Neuron (in vitro differentiated cells): ENCODE results near the gene TTC38.
"Not testable (repeated sequence)": the region's sequence is repeated elsewhere in the genome, so short reads cannot be mapped to it uniquely, and the experiment has no call there.

Experiments
- H2AFZ ChIP-seq: one replicate; pipeline ENCODE4 v1.6.1; 2013; ENCODE audit warnings: low read depth, mild to moderate bottlenecking, inconsistent platforms, low read length, moderate library complexity
- H3K27me3 ChIP-seq: one replicate; pipeline ENCODE4 v1.6.1; 2013; ENCODE audit warnings: low read length; ENCODE audit not compliant: insufficient read depth
- H3K36me3 ChIP-seq: one replicate; pipeline ENCODE4 v1.6.1; 2013; ENCODE audit warnings: low read length; ENCODE audit not compliant: insufficient read depth
- H3K4me1 ChIP-seq: one replicate; pipeline ENCODE4 v1.6.1; 2013; ENCODE audit warnings: low read length; ENCODE audit not compliant: insufficient read depth
- H3K4me3 ChIP-seq: 2 replicates; pipeline ENCODE4 v1.5.1; 2013; ENCODE audit warnings: mild to moderate bottlenecking, low read length, moderate library complexity
- H3K9me3 ChIP-seq: one replicate; pipeline ENCODE4 v1.6.1; 2013; ENCODE audit warnings: low read length

TTC38 gene

DNA sequence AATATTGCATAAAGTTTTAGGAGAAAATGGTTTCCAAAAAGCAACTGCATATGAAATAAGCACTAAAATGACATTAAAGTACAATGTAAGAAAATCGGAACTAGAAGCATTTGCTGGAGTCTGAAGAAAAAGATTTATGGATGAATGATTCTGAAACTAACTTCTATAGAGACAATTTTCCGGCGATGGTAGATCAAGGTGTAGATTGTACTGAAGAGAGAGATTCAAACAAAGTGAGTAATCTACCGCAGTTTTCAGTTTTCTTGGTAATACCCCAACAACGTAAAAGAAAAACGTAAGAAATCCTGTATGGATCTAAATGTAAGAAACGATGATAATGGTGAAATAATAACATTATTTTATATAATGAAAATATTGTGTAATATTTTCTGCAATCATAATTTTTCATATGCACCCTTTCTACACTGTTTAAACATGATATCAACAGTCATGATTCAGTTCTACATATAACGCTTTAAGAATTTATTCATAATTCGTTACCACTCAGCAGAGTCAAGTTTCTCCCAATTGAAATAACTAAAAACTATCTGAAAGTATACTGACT lies 15.9 kb upstream of the TTC38 start:
- H3K9me3 ChIP-seq = peaks cover 5% of the 10 kb centered on the region
- H3K4me3 ChIP-seq = no peak overlapping the region
- peaks cover 8% of the 10 kb centered on the region for H3K4me1 ChIP-seq
- H3K27me3 ChIP-seq = no peaks in the 10 kb centered on the region
- H3K36me3 ChIP-seq = no peaks in the 10 kb centered on the region
- H2AFZ ChIP-seq = no peak overlapping the region

DNA sequence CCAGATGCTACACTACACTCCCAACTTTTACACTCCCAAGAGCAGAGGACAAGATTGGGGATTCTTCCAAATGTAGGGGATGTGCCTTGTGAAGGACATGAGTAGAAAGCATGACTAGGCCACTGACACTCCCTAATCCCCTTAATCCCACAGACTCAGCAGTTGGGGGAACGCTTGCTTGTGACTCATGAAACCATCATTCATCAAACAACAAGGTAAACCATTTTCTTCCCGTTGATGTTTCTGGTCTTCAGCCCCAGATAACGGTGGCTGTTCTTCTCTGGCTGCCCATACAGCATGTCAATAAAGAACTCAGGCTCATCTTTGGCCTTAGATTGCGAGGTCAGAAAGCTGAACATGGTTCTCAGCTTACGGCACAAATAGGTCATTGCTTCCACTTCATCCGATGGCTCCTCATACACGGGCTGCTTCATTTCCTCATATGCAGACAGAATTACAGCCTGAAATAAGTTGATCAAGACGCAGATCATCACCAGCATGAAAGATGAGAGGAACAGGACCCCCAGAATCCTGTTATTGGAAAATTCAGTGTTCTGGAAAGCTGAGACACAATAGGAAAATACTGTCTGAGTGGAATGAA lies 11.3 kb upstream of the TTC38 start:
- H3K4me1 ChIP-seq = no peaks in the 10 kb centered on the region
- peaks cover 11% of the 10 kb centered on the region for H3K9me3 ChIP-seq
- H2AFZ ChIP-seq = no peak overlapping the region
- H3K4me3 ChIP-seq = no peak overlapping the region
- H3K36me3 ChIP-seq = no peaks in the 10 kb centered on the region
- H3K27me3 ChIP-seq = peaks cover 4% of the 10 kb centered on the region

DNA sequence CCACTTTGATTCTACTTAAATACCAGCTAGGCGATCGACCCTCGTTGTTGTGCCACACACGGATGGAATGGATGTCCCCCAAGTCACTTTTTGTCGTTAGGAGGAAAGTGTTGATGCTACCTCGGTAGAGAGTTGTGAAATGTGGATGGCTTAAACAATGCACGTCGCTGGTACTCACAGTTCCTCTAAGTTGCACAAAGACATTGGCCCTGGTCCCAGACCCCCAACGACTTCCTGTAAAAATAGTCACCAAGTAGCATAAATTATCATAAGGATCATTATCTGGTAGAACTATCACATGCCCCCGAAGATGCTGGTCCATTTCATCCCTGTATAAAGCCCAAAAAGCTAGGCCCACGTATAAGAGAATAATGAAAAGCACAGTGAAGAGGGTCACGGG lies 8.4 kb upstream of the TTC38 start:
- Histone ChIP-seq H3K36me3 (no peaks in the 10 kb centered on the region), H3K9me3 (peaks cover 25% of the 10 kb centered on the region), H3K4me3 (no peak overlapping the region), H3K27me3 (peaks cover 23% of the 10 kb centered on the region), H2AFZ (no peak overlapping the region), H3K4me1 (no peaks in the 10 kb centered on the region)

- peaks cover 23% of the 10 kb centered on the region for H3K27me3 ChIP-seq
- no peaks in the 10 kb centered on the region for H3K36me3 ChIP-seq
- H2AFZ ChIP-seq = no peak overlapping the region
- no peak overlapping the region for H3K4me3 ChIP-seq
- H3K4me1 ChIP-seq = no peaks in the 10 kb centered on the region
- H3K9me3 ChIP-seq = peaks cover 25% of the 10 kb centered on the region
Observed at GRCh38 chr22:46260038-46260437, 7.8 kb upstream of the TTC38 start.

DNA sequence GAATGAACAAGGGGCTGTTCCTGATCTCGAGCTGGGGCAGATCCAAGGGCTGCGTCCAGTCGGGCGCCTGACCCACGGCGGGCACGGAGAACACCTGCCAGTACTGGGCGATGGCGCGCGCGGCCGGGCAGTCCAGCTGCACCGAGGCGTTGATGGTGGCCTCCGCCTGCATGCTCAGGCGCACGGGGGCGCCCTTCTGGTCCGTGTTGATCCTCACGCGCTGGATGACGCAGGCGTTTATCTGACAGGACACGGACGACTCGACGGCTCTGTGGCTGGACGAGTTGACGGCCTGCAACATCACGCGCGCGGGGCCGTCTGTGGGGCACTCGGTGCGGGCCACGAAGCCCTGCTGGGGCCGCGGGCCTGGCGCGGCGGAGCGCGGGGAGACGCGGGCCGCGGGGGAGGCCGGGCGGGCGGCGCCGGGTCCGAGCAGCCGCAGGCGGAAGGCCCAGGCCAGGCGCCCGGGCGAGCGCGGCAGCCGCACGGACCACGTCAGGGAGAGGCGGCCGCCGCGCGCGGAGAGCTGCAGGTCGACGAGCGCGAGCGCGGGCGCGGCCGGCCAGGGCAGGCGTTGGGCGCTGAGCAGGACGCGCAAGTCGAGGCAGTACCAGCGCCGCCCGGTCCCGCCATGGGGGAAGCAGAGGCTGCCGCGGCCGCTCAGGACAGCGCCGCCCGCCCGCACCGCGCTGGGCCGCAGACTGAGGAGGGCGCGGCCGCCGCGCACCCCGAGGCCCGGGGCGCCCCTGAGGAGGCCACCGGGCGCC lies 5.2 kb upstream of the TTC38 start:
- H3K4me3 ChIP-seq = no peak overlapping the region
- peaks cover 24% of the 10 kb centered on the region for H3K9me3 ChIP-seq
- no peaks in the 10 kb centered on the region for H3K4me1 ChIP-seq
- H2AFZ ChIP-seq = no peak overlapping the region
- peaks cover 23% of the 10 kb centered on the region for H3K27me3 ChIP-seq
- no peaks in the 10 kb centered on the region for H3K36me3 ChIP-seq

- no peaks in the 10 kb centered on the region for H3K36me3 ChIP-seq
- peaks cover 23% of the 10 kb centered on the region for H3K27me3 ChIP-seq
- H3K4me1 ChIP-seq = no peaks in the 10 kb centered on the region
- H2AFZ ChIP-seq = no peak within 1 kb of the TSS
- no peak within 1 kb of the TSS for H3K4me3 ChIP-seq
- peaks cover 24% of the 10 kb centered on the region for H3K9me3 ChIP-seq
Observed at GRCh38 chr22:46263216-46263590, 4.6 kb upstream of the TTC38 start, which contains the start of gene PKDREJ. TSS of gene PKDREJ (minus strand) at chr22:46263343. CDS start at chr22:46263322, 21 bp downstream.

GRCh38 chr22:46264520-46264919 lies 3.3 kb upstream of the TTC38 start:
- not testable (repeated sequence) for H2AFZ ChIP-seq, H3K36me3 ChIP-seq, H3K4me3 ChIP-seq, H3K4me1 ChIP-seq
- peaks cover 23% of the 10 kb centered on the region for H3K27me3 ChIP-seq
- H3K9me3 ChIP-seq = peaks cover 24% of the 10 kb centered on the region

DNA sequence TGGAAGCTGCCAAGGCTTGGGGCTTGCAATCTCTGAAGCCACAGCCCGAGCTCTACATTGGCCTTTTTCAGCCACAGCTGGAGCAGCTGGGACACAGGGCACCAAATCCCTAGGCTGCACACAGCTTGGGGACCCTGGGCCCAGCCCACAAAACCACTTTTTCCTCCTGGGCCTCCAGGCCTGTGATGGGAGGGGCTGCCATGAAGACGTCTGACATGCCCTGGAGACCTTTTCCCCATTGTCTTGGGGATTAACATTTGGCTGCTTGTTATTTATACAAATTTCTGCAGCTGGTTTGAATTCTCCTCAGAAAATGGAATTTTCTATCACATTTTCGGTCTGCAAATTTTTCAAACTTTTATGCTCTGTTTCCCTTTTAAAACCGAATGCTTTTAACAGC lies 2.2 kb upstream of the TTC38 start:
- H3K36me3 ChIP-seq, H3K4me1 ChIP-seq, H2AFZ ChIP-seq, H3K4me3 ChIP-seq: not testable (repeated sequence)
- peaks cover 23% of the 10 kb centered on the region for H3K27me3 ChIP-seq
- H3K9me3 ChIP-seq = peaks cover 17% of the 10 kb centered on the region

DNA sequence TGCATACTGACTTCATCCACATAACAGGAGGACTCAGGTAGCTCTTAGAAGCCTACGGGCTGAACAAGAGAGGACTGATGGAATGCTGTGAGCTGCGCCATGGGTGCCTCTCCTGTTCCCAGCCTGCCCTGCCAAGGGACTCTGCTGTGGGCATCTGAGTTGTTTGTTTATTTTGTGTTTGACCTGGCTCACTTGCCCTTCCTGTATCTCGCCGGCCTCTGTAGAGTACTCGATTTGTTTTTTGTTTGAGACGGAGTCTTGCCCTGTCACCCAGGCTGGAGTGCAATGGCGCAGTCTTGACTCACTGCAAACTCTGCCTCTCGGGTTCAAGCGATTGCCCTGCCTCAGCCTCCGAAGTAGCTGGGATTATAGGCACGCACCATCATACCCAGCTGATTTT lies 1.8 kb downstream of the TTC38 start:
- peaks cover 6% of the 10 kb centered on the region for H3K9me3 ChIP-seq
- no peaks in the 10 kb centered on the region for H3K4me1 ChIP-seq
- H2AFZ ChIP-seq = no peak overlapping the region
- H3K27me3 ChIP-seq = no peaks in the 10 kb centered on the region
- peaks cover 24% of the 10 kb centered on the region for H3K36me3 ChIP-seq
- H3K4me3 ChIP-seq = no peak overlapping the region

- Histone ChIP-seq H3K27me3 (no peaks in the 10 kb centered on the region), H3K4me3 (no peak overlapping the region), H3K4me1 (no peaks in the 10 kb centered on the region), H3K9me3 (peaks cover 10% of the 10 kb centered on the region), H2AFZ (no peak overlapping the region), H3K36me3 (peaks cover 42% of the 10 kb centered on the region)
Observed at GRCh38 chr22:46272196-46272595, 4.4 kb downstream of the TTC38 start.

DNA sequence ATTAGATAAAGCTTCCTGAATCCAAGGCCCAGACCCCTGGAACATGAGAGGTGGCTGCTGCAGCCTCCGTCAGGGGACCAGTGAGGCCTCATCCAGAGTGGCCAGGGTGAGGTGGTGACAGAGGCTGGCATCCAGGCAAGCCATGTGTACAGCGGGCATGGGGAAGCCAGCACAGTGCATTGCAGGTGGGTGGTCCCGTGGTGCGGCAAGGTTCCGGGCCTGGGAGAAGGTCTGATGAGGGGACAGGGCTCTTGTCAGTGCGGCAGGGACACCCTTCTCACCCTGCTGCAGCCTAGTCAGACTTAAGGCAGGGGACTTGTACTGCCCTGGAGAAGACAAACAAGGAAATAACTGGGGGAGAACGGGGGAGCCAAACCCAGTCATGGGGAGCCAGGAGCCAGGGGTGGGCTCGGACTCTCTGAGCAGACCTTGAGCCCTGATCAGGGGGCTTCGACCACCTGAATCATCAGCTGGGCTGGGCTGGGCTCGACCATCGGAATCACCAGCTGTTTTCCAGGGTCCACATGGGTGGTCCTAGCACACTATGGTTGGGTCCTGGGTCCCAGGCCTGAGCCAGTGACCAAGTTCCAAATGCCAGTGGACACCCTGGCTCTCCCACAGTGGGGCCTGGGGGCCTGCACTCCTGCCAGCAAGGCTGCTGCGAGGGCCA lies 5.1 kb downstream of the TTC38 start:
- Histone ChIP-seq H3K9me3 (peaks cover 10% of the 10 kb centered on the region), H3K36me3 (peaks cover 46% of the 10 kb centered on the region), H3K4me3 (no peak overlapping the region), H3K27me3 (no peaks in the 10 kb centered on the region), H3K4me1 (no peaks in the 10 kb centered on the region), H2AFZ (no peak overlapping the region)

- no peak overlapping the region for H3K4me3 ChIP-seq
- peaks cover 53% of the 10 kb centered on the region for H3K36me3 ChIP-seq
- peaks cover 10% of the 10 kb centered on the region for H3K9me3 ChIP-seq
- H3K27me3 ChIP-seq = no peaks in the 10 kb centered on the region
- no peaks in the 10 kb centered on the region for H3K4me1 ChIP-seq
- H2AFZ ChIP-seq = no peak overlapping the region
Observed at GRCh38 chr22:46273432-46274148, 5.8 kb downstream of the TTC38 start.

DNA sequence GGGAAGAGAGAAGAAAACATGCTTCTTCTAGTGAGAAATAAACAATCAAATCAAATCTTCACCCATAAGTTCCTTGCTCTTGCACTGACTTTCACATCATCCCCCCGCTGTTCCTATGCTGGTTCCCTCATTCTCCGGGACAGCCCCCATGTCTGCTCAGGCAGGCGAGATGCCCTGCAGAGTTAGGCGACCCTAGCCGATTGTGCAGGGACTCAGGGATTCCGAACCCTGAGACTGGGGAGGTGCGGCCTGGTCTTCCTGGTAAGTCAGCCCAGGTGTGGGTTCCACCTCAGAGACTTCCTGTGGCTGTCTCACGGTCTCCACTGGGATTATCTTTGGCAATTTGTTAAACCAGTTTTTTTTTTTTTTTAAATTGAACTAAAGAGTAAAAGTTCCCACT lies 6.6 kb downstream of the TTC38 start:
- H3K9me3 ChIP-seq = peaks cover 10% of the 10 kb centered on the region
- peaks cover 61% of the 10 kb centered on the region for H3K36me3 ChIP-seq
- no peaks in the 10 kb centered on the region for H3K27me3 ChIP-seq
- no peaks in the 10 kb centered on the region for H3K4me1 ChIP-seq
- H3K4me3 ChIP-seq = no peak overlapping the region
- H2AFZ ChIP-seq = no peak overlapping the region
